ENCODE results near the gene WDFY4. TPM values are rescaled to one million over a fixed set of nuclear protein-coding genes. Genes with fewer than 3 reads are reported as not detected.

The WDFY4 gene
- total and polyA plus RNA-seq, 9 of the 15 experiments (the other 6 are each of a cell fraction or from before 2014, with no cell fraction given) = 0.01 to 0.02 (median 0.01) TPM; not detected in 6

- TF ChIP-seq, protein P1, sequence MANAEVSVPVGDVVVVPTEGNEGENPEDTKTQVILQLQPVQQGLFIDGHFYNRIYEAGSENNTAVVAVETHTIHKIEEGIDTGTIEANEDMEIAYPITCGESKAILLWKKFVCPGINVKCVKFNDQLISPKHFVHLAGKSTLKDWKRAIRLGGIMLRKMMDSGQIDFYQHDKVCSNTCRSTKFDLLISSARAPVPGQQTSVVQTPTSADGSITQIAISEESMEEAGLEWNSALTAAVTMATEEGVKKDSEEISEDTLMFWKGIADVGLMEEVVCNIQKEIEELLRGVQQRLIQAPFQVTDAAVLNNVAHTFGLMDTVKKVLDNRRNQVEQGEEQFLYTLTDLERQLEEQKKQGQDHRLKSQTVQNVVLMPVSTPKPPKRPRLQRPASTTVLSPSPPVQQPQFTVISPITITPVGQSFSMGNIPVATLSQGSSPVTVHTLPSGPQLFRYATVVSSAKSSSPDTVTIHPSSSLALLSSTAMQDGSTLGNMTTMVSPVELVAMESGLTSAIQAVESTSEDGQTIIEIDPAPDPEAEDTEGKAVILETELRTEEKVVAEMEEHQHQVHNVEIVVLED (CRISPR knock-in tag; IDR thresholded peaks at IDR 0.05) = no peak
Observed at GRCh38 chr10:48649349-48649944, 35.2 kb upstream of the WDFY4 start (continued).

DNA sequence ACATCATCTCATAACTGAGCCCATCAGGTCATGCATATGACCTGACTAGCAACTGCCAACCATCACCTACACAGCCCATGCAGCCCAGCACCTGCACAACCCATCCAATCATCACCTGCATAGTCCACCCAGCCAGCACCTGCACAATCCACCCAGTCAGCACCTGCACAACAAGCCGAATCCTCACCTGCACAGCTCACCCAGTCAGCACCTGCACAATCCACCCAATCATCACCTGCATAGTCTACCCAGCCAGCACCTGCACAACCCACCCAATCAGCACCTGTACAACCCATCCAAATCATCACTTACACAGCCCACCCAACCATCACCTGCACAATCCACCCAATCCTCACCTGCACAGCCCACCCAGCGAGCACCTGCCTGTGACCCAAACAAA is 33.4 kb upstream of the WDFY4 start:
- 4% methylated on average over 2 of the region's 2 CpGs for WGBS (ENCODE audit: insufficient coverage, low coverage, missing lambda C conversion rate)
- H3K36me3 ChIP-seq (ENCODE audit: control insufficient read depth, insufficient read depth, low read length) = no peaks in the 10 kb centered on the region
- peaks cover 7 to 46% of the 10 kb centered on the region in 2 experiments for H3K27me3 ChIP-seq (ENCODE audit: control insufficient read depth in 2 of 2, insufficient read depth in 2 of 2, low read length in 2 of 2)
- no peaks in the 10 kb centered on the region for H3K9me3 ChIP-seq (replicated peaks; ENCODE audit: control insufficient read depth, insufficient read depth, low read depth, low read length)
- H3K4me2 ChIP-seq (ENCODE audit: insufficient read depth, low read length) = no peak overlapping the region
- no peak for ATAC-seq
- POLR2A ChIA-PET = no interaction called here
- in situ Hi-C loops (cut with MboI) (loop anchor here (10.0 kb wide), 2 partner anchors 286 to 864 kb away; no protein-coding TSS in a partner anchor), intact Hi-C loops (cut with micrococcal nuclease) (loop anchor here (5.0 kb wide), 2 partner anchors 44 to 289 kb away; partner anchors contain the start of gene ARHGAP22)
- H3K4me3 ChIP-seq = no peak overlapping the region
- no TSS peak for BruUV-seq (replicated peaks)
- peaks cover 6 to 14% of the 10 kb centered on the region in 2 experiments; a peak in 4 of 5 replicates for H3K4me1 ChIP-seq (replicated peaks in 1 of 2; ENCODE audit: control insufficient read depth in 2 of 2, insufficient read depth in 2 of 2, low read length in 2 of 2)
- TF ChIP-seq HNRNPK (IDR thresholded peaks at IDR 0.05; ENCODE audit: low read depth, low read length, poor library complexity, severe bottlenecking) = no peak
- TF ChIP-seq, protein P2, sequence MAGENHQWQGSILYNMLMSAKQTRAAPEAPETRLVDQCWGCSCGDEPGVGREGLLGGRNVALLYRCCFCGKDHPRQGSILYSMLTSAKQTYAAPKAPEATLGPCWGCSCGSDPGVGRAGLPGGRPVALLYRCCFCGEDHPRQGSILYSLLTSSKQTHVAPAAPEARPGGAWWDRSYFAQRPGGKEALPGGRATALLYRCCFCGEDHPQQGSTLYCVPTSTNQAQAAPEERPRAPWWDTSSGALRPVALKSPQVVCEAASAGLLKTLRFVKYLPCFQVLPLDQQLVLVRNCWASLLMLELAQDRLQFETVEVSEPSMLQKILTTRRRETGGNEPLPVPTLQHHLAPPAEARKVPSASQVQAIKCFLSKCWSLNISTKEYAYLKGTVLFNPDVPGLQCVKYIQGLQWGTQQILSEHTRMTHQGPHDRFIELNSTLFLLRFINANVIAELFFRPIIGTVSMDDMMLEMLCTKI (IDR thresholded peaks at IDR 0.05; ENCODE audit: partially characterized antibody) = no peak
- TF ChIP-seq ZNF133 (CRISPR knock-in tag; IDR thresholded peaks at IDR 0.05) = no peak
- TF ChIP-seq SIX5 (IDR thresholded peaks at IDR 0.05; ENCODE audit: borderline replicate concordance in 1 of 2, insufficient read depth in 1 of 2, low read depth in 1 of 2, low read length in 2 of 2) = no peak
- no peak for TF ChIP-seq FOXM1 (IDR thresholded peaks at IDR 0.05; ENCODE audit: low read depth)
- TF ChIP-seq FOXM1 (CRISPR knock-in tag; IDR thresholded peaks at IDR 0.05; ENCODE audit: low read depth) = no peak
- TF ChIP-seq ATF4 (CRISPR knock-in tag; IDR thresholded peaks at IDR 0.05) = no peak
- no peak for TF ChIP-seq MECOM (CRISPR knock-in tag; IDR thresholded peaks at IDR 0.05)
- no peak for TF ChIP-seq SMARCB1 (IDR thresholded peaks at IDR 0.05; ENCODE audit: insufficient read length, low read depth)
- no peak for TF ChIP-seq ZNF431 (CRISPR knock-in tag; IDR thresholded peaks at IDR 0.05)
- no peak for TF ChIP-seq ZSCAN29 (IDR thresholded peaks at IDR 0.05)
- TF ChIP-seq, protein P3, sequence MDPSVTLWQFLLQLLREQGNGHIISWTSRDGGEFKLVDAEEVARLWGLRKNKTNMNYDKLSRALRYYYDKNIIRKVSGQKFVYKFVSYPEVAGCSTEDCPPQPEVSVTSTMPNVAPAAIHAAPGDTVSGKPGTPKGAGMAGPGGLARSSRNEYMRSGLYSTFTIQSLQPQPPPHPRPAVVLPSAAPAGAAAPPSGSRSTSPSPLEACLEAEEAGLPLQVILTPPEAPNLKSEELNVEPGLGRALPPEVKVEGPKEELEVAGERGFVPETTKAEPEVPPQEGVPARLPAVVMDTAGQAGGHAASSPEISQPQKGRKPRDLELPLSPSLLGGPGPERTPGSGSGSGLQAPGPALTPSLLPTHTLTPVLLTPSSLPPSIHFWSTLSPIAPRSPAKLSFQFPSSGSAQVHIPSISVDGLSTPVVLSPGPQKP (CRISPR knock-in tag; IDR thresholded peaks at IDR 0.05) = no peak
- H3K27ac ChIP-seq (ENCODE audit: extremely low read depth, low read depth, low read length) = no peak overlapping the region
- FAIRE-seq = no peak
- no peaks in the 10 kb centered on the region for H3K79me2 ChIP-seq (ENCODE audit: control insufficient read depth, insufficient read depth, low read length)
- no peak overlapping the region for H2AFZ ChIP-seq (ENCODE audit: low read depth, low read length)
- CTCF ChIA-PET (ENCODE audit: low intra/inter-chr PET ratio) = interaction anchor here (0.8 kb wide), 1 partner anchor 288 kb away, joined by 4 read pairs; no protein-coding TSS in a partner anchor
- no peak for DNase-seq (ENCODE audit: extremely low read depth in 1 of 4, low spot score in 3 of 4)
- H3K9me1 ChIP-seq (ENCODE audit: control insufficient read depth, insufficient read depth, low read length) = no peaks in the 10 kb centered on the region
- no peak overlapping the region for H3K9ac ChIP-seq (ENCODE audit: insufficient read depth in 1 of 2, low read depth in 2 of 2, low read length in 2 of 2)
- no peaks in the 10 kb centered on the region for H4K20me1 ChIP-seq (replicated peaks; ENCODE audit: control insufficient read depth, insufficient read depth, low read length)
